Measurements from ENCODE around the gene THAP4.

Gene THAP4

GRCh38 chr2:241550616-241551580 lies 86.1 kb downstream of the THAP4 start:
- no peak for DNase-seq

GRCh38 chr2:241548451-241548835 lies 88.5 kb downstream of the THAP4 start:
- no peak for DNase-seq

DNA sequence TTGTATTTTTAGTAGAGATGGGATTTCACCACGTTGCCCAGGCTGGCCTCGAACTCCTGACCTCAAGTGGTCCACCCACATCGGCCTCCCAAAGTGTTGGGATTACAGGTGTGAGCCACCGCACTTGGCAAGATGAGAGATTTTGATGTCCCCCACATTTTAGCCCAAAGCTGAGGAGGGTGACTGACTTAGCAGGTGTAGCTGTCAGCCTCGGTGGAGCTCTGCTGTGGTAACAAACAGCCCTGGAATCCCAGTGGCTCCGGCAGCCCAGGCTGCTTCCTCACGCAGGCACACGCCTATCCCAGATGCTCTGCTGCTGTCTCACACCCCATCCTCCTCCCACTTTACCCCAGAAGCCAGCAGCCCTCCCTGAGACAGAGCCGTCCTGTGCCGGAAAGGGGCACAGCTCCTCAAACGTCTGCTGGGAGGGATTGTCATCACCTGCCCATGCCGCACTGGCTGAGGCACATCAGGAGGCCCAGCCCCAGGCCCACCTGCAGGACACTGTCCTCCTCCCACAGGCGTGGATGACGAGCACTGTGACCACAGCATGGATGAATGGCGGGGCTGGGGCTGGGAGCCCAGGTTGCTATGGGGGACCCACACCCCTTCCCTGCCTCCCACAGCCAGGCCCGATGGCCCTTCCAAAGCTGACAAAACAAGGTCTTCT lies 89.0 kb downstream of the THAP4 start:
- no peak for DNase-seq

DNA sequence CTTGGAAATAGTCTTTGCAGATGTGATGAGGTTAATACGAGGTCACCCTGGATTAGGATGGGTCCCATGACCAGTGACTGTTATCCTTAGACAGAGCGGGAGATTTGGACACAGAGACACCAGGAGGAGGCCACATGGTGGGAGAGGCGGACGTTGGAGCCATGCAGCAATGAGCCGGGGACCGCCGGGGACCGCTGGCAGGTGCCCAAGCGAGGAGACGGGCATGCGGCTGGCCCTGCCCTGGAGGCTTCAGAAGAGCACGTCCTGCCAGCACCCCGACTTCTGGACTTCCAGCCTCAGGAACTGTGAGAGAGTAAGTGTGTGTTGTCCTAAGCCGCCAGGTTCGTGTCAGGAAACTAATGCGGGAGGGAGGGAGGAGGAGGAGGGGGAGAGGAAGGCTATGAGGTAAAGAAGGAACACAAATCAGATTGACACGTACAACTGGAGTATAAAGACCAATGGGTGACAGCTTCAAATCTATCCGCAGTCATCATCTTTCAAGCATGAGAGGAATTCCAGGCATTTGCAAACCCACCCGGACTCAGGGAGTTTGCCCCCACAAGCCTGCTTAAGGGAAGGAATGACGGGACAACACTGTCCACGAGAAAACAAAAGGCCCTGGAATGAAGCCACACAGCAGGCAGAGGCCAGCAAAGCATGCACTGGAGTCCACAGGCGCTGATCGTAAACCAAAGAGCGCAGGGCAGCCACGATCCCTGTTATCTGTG lies 90.0 kb downstream of the THAP4 start:
- peak in 1 of 58 donors; percentile 17 for DNase-seq

- no peak for DNase-seq
These were observed 91.2 kb downstream of the THAP4 start for GRCh38 chr2:241545523-241546473.

DNA sequence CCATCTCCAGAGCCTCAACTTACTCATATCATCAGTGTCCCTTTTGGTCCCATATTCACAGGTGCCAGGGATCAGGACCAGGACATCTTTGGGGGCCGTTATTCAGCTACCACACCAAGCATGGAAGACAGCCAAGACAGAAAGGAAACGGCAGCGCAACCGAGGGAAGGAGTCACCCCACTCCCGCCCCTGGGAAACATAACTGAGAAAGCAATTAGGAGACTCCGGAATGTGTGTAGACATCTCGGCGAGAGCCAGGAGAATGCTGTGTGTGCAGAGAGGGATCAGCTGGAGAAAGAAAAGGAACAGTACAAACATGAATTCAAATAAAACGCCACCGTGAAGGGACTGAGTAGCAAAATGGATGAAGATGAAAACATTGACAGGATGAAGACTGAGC lies 91.9 kb downstream of the THAP4 start:
- peak in 2 of 58 donors; percentile 14 to 15 for DNase-seq

DNA sequence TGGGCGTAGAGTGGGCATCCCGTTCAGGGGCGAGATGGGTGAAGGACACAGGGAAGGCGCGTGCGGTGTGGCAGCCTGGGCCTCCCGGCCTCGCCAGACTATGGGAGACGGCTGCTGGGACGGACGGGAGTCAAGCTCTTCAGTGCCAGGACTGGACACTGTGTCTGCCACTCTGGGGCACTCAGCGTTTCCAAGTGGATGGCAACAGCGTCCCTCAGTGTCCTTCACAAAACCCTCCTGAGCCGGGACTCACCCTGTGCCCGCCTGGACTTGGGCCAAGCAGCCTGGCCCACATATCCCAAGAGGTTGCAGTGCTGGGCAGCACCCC lies 94.7 kb downstream of the THAP4 start:
- peak in 6 of 58 donors; percentile 16 to 36 (median 26) for DNase-seq

DNA sequence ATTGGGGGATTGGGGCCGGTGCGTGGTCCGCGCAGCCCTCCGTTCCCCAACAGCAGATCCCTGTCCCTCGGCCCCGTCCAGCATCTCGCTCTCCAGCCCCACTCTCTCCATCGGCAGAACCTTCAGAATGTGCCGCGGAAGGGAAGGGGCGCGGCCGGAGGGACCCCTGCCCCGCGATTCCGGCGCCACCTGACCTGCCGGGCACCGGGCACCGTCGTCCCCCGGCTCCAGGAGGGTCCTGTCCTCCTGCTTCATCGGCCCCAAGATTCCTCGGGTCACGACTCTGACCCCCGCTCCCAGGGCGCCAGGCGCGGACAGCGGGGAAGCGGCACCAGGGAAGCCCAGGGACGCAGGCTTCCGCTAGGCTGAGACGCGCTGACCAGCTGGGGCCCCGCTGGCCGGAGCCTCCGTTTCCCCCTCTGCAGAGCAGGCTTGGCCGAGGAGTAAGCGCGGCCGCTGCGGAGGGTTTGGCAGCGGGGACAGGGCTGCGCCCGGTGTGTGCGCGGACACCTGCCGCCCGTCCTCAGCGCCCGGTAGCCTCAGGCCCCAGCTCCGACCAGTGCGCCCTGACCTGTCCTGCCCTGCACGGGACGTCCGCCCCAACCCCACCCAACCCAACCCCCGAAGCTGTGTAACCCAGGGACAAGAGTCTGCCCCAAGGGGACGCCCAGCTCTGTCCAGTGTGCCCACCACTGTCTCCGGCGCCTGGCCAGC lies 95.2 kb downstream of the THAP4 start:
- DNase-seq = no peak

- peak in 36 of 58 donors; percentile 8 to 77 (median 44) for DNase-seq
These were observed 96.0 kb downstream of the THAP4 start for GRCh38 chr2:241540771-241541561.

GRCh38 chr2:241540401-241540770 lies 96.6 kb downstream of the THAP4 start:
- DNase-seq = no peak

- DNase-seq = no peak
These were observed 97.2 kb downstream of the THAP4 start for GRCh38 chr2:241539616-241540374.

DNA sequence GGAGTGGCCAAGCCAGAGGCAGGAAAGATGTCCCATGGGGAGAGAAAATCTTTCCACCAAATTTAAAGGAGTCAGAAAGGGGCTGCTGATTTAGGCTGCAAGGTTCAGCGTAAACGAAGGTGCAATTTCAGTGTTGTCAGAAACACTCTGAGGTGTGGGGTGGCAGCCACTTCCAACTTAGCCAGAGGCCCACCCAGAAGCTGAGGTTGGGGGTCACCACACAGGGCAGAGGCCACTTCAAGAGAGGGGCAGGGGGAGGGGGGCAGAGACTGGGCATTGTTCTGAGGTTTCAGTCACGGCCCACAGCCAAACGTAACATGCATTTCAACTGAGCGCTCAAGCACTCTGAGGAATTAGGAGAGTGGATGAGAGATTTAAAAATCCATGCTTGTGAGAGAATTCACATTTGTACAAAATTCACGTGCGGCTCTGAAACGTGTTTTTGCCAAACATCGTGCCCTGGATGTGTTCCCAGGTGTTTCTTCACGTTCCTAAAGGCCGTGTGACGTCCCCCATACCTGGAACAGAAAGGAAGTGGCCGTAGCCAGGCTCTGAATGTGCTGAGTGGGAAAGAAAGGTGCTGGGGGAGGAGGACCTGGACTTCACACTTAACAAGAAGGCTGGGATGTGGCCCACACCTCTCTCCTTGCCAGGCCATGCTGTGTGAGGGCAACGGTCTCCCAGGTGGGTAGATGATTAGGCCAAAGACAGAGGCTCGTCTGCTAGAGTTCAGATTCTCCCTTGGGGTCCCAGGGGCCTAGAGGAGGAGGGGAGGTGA lies 97.9 kb downstream of the THAP4 start:
- no peak for DNase-seq

- DNase-seq = no peak
These were observed 100.9 kb downstream of the THAP4 start for GRCh38 chr2:241535871-241536655.

GRCh38 chr2:241534701-241535375 lies 102.1 kb downstream of the THAP4 start:
- no peak for DNase-seq
